H1 (cell line): Measurements from ENCODE around the gene STX5. TPM values are rescaled to one million over a fixed set of nuclear protein-coding genes. Genes with fewer than 3 reads are reported as not detected.

ENCODE experiments used
- CBX5 ChIP-seq: fragments of 300-800, 300-1000 bp; sonication (generic); IDR thresholded peaks from 2 replicates; pipeline ENCODE4 v1.7.1; 2016; ENCODE audit warnings: antibody characterized with exemption, low read length, low read depth
- CREB1 ChIP-seq: IDR thresholded peaks from 2 replicates; pipeline ENCODE4 v1.6.1; 2012; ENCODE audit warnings: inconsistent platforms
- PHF8 ChIP-seq: fragments of 200-600 bp; sonication (generic); conservative IDR thresholded peaks from 2 replicates; pipeline ENCODE4 v1.7.1; 2012; ENCODE audit warnings: low read depth, mild to moderate bottlenecking, inconsistent platforms, low read length, moderate library complexity
- SIN3A ChIP-seq, 2 experiments: IDR thresholded peaks in 1 of 2; conservative IDR thresholded peaks in 1 of 2; 2 replicates each; pipeline ENCODE4 v1.6.1; 2011 to 2012; ENCODE audit warnings: low read length in 2 of 2, improper control_type of control experiment in 1 of 2, low read depth in 1 of 2, mild to moderate bottlenecking in 1 of 2
- TAF7 ChIP-seq: optimal IDR thresholded peaks from 2 replicates; pipeline ENCODE3; 2011; ENCODE audit warnings: low read depth, mild to moderate bottlenecking, inconsistent platforms, low read length, moderate library complexity, borderline replicate concordance
- polyA plus RNA-seq, 7 experiments: library from polyadenylated mRNA; depleted of rRNA in 3 of 7; stranded (reverse) in 5 of 7; unstranded in 2 of 7; fragments of >200 nt in 5 of 7; fragments of 200-250 nt in 2 of 7; gene quantifications; 1 replicate in 5 of 7; 2 replicates in 1 of 7; 4 replicates in 1 of 7; pipeline versions ENCODE4 v1.2.1 to v1.2.3, GENCODE V29; 2011 to 2013; ENCODE audit warnings: missing spikeins in 2 of 7, mixed read lengths in 2 of 7
- total RNA-seq: library from RNA; stranded (reverse); fragmentation: NEBNext Ultra II Directional; extraction: Animal tissue kit (Norgen Biotek cat#: 25700); gene quantifications from 2 replicates; pipeline ENCODE4 v1.2.1, GENCODE V29; 2021
- TF ChIP-seq, protein P1 (sequence below): IDR thresholded peaks from 2 replicates; pipeline ENCODE4 v1.6.1; 2012; ENCODE audit warnings: low read length, inconsistent platforms
- TF ChIP-seq, protein P2 (sequence below): IDR thresholded peaks from 2 replicates; pipeline ENCODE4 v1.6.1; 2012; ENCODE audit warnings: inconsistent platforms

Gene STX5
- total and polyA plus RNA-seq, 2 of the 8 experiments (the other 6 are each of a cell fraction or from before 2014, with no cell fraction given) = 24.2 to 28.5 TPM

- TF ChIP-seq, protein P1, sequence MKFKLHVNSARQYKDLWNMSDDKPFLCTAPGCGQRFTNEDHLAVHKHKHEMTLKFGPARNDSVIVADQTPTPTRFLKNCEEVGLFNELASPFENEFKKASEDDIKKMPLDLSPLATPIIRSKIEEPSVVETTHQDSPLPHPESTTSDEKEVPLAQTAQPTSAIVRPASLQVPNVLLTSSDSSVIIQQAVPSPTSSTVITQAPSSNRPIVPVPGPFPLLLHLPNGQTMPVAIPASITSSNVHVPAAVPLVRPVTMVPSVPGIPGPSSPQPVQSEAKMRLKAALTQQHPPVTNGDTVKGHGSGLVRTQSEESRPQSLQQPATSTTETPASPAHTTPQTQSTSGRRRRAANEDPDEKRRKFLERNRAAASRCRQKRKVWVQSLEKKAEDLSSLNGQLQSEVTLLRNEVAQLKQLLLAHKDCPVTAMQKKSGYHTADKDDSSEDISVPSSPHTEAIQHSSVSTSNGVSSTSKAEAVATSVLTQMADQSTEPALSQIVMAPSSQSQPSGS = no peak
- TF ChIP-seq, protein P2, sequence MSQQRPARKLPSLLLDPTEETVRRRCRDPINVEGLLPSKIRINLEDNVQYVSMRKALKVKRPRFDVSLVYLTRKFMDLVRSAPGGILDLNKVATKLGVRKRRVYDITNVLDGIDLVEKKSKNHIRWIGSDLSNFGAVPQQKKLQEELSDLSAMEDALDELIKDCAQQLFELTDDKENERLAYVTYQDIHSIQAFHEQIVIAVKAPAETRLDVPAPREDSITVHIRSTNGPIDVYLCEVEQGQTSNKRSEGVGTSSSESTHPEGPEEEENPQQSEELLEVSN = peak; percentile 31; the same call in 1 of the 2 replicates
- peak; percentile 99 for TF ChIP-seq PHF8
- peak; percentile 99 for TF ChIP-seq TAF7
- peak; percentile 99 for TF ChIP-seq CREB1
- no peak for TF ChIP-seq CBX5
- TF ChIP-seq SIN3A (conservative IDR thresholded peaks at IDR 0.05 in 1 of 2, IDR thresholded peaks at IDR 0.05 in 1 of 2; ENCODE audit: low read depth in 1 of 2, low read length in 2 of 2) = peak; percentile 12 to 93; a peak in 3 of 4 replicates
- TF ChIP-seq, all 59 proteins: peak for 25
Observed at GRCh38 chr11:62805076-62805892, 26.6 kb downstream of the STX5 start, which contains the start of gene NXF1 (continued).
